Measurements from ENCODE around the gene SPATA46. TPM values are rescaled to one million over a fixed set of nuclear protein-coding genes. Genes with fewer than 3 reads are reported as not detected.

The SPATA46 gene
- total RNA-seq, 1 donor from 2014 or later = not detected

- ATAC-seq = no peak
- intact Hi-C loops (cut with DNase I) = no loop called here
- DNase-seq (ENCODE audit: missing footprints) = no peak
These were observed 19.7 kb upstream of the SPATA46 start for GRCh38 chr1:162396201-162396906.

GRCh38 chr1:162391790-162392563 is 15.3 kb upstream of the SPATA46 start:
- intact Hi-C loops (cut with DNase I) = loop anchor here (2.0 kb wide), 1 partner anchor 335 kb away; no protein-coding TSS in a partner anchor
- DNase-seq (ENCODE audit: missing footprints) = no peak
- ATAC-seq = no peak

DNA sequence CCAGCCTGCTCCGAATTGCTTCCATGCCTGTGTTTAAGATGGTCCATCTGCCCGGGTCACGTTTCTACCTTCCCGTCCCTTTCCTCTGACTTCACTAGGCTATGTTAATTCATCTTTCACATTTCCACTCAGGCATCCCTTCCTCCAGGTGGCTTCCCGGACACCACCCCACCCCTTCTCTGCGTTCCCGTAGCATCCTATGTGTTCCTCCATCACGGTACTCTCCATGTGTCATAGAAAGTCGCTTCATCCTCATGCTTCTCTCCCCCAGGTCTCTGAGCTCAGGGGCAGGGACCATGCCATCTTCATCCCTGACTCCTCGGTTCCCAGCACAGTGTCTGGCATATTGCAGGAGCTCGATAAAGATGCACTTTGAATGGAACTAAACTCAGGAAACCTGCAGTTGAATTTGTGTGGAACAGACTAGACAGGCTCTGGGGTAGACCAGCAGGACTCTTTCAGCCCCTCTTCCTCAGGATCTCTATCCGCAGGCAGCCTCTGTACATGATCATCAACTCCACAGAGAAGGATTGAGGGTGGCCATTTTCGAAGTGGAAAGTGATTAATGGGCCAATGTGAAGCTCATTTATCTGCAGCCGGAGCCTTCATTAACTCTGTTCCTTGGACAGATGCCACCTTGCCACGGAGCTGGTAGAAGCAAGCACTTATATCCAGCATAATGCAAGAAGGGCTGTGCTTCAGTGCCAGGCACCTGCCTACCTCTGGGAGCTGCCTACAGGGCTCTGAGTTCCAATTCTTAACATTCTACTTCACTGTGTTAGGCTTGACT is 13.9 kb upstream of the SPATA46 start:
- DNase-seq (ENCODE audit: missing footprints) (no peak), ATAC-seq (no peak)
- intact Hi-C loops (cut with DNase I) = loop anchor here (2.0 kb wide), 1 partner anchor 334 kb away; no protein-coding TSS in a partner anchor

DNA sequence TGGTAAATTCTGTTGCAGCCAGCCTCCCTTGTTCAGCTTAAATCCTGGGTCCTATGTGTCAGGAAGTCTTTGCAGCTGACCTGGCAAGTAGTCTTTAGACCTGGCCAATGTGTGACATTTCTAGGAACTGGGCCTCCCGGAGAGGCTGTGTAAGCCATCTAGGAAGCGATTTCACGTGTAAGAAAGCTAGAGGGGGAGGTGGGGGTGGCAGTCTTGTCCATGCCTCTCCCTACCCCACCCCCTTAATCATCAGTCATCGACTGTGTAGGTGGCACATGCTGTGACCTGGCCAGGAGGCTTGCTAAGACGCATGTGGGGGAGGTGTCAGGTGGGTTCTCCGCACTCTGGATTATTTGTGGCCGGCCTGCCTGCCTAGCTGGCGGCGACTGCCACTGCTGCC is 13.3 kb upstream of the SPATA46 start:
- ATAC-seq (no peak), DNase-seq (ENCODE audit: missing footprints) (no peak)
- intact Hi-C loops (cut with DNase I) = loop anchor here (2.0 to 5.0 kb wide), 2 partner anchors 113 to 333 kb away; no protein-coding TSS in a partner anchor

DNA sequence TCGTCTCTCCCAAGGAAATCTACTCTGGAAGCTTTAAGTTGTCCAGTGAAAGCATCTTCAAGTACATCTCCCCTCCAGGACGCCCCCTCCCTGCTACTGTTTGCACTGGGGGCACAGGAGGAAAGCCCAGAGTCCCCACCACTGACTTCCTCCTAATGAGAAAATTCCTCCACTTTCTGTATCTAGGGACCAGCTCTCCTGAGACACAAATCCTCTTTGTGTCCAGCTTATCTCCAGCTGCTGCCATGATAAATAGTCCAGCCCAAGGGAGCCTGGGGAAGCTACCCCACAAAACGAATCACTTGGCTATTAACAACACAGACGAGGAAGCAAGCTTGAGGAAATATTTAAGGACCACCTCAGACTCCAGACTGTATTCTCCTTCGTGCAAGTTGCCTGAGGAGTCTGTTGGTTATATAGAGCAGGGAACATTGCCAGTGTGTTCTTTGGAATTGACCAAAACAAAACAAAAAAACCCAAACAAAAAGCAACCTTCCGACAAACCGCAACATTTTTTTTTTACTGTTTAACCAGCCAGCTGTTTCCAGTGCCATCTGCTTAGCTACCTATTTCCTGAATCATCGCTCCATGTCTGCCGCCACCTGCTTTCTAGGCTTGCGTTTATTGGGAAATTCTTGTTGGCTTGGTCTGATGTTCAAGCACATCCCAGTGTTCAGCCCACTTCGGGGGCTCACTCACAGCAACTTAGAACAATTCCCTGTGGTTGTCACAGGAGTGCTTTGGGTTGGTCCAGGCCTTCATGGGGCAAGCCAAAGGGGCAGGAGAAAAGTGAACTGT is 12.6 kb upstream of the SPATA46 start:
- no peak for DNase-seq (ENCODE audit: missing footprints)
- intact Hi-C loops (cut with DNase I) = loop anchor here (5.0 kb wide), 1 partner anchor 112 kb away; no protein-coding TSS in a partner anchor
- no peak for ATAC-seq

GRCh38 chr1:162388615-162389014 is 12.0 kb upstream of the SPATA46 start:
- ATAC-seq = no peak
- no peak for DNase-seq (ENCODE audit: missing footprints)
- intact Hi-C loops (cut with DNase I) = loop anchor here (5.0 kb wide), 1 partner anchor 111 kb away; no protein-coding TSS in a partner anchor

DNA sequence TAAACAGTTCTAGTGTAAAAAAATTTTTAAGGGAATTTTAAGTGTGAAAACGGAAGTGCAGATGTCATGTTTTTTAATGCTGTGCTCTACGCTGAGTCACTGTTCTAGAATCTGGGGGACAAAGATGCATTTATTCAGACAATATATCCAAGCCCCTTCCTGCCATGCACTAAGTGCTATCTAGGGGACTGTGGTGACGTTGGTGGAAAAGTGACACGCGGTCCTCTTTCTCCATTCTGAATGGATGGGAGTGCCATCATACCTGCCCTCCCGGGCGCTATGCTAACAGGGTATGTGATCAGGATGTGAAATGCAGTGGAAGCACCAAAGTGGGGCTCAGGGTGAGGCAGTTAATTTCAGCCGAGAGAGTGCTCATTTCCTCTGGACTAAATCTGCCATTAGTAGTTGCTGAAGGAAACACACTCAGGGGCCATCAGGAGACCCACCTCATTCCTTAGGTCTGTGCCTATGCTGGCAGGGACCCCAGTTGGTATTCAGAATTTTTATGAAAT is 11.5 kb upstream of the SPATA46 start:
- intact Hi-C loops (cut with DNase I) = loop anchor here (5.0 kb wide), 1 partner anchor 111 kb away; no protein-coding TSS in a partner anchor
- no peak for DNase-seq (ENCODE audit: missing footprints)

GRCh38 chr1:162387226-162388082 is 10.8 kb upstream of the SPATA46 start:
- DNase-seq (ENCODE audit: missing footprints) = no peak
- ATAC-seq = no peak
- intact Hi-C loops (cut with DNase I) = loop anchor here (5.0 kb wide), 1 partner anchor 110 kb away; no protein-coding TSS in a partner anchor

More for the DNA sequence above, 11.5 kb upstream of the SPATA46 start:
- no peak for ATAC-seq

- ATAC-seq = peak; percentile 15
- DNase-seq (ENCODE audit: missing footprints) = no peak
- intact Hi-C loops (cut with DNase I) = loop anchor here (5.0 kb wide), 1 partner anchor 109 kb away; no protein-coding TSS in a partner anchor
These were observed 9.9 kb upstream of the SPATA46 start for GRCh38 chr1:162386292-162387225.

DNA sequence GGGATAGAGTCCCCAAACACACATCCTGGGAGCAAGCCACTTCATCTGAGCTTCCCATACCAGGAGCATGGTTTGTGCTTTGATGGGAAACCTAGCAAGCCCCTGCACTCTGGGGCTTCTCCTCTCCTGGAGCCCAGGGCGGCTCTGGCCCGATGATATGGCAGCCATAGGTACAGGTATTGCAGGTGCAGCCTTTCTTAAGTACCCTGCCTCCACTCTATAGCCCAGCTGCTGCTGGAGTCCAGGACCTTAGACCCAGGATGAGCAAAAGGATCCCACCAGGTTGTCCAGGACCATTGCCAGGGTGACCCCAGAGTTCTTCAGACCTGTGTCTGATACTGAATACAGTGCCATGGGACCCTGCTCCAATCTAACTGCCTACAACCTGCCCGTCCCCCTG is 9.0 kb upstream of the SPATA46 start:
- ATAC-seq (no peak), DNase-seq (ENCODE audit: missing footprints) (no peak)
- intact Hi-C loops (cut with DNase I) = loop anchor here (5.0 kb wide), 1 partner anchor 108 kb away; no protein-coding TSS in a partner anchor

DNA sequence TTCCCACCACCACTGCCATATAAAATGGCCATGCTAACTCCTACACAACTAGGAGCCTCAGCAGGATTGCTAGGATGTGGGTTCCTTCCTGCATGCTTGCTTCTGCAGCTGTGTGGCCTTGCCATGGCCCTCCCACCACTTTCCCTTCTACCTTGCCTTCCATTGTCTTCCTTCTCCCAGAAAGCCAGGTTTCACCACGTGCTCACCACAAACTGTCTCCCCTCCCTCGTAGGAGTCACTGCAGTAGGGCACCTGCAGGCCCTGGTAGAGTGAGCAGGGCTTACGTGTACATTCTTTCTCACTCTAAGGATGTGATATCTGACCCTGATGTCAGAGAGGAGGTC is 8.6 kb upstream of the SPATA46 start:
- intact Hi-C loops (cut with DNase I) = loop anchor here (5.0 kb wide), 1 partner anchor 108 kb away; no protein-coding TSS in a partner anchor
- ATAC-seq = no peak
- no peak for DNase-seq (ENCODE audit: missing footprints)

- DNase-seq (ENCODE audit: missing footprints) (no peak), ATAC-seq (no peak)
- intact Hi-C loops (cut with DNase I) = loop anchor here (5.0 kb wide), 1 partner anchor 107 kb away; no protein-coding TSS in a partner anchor
These were observed 8.1 kb upstream of the SPATA46 start for GRCh38 chr1:162384601-162385279.

- intact Hi-C loops (cut with DNase I) = no loop called here
- ATAC-seq (no peak), DNase-seq (ENCODE audit: missing footprints) (no peak)
These were observed 7.5 kb upstream of the SPATA46 start for GRCh38 chr1:162384116-162384515.

- DNase-seq (ENCODE audit: missing footprints) (no peak), ATAC-seq (no peak)
- intact Hi-C loops (cut with DNase I) = no loop called here
These were observed 6.9 kb upstream of the SPATA46 start for GRCh38 chr1:162383516-162383915.

DNA sequence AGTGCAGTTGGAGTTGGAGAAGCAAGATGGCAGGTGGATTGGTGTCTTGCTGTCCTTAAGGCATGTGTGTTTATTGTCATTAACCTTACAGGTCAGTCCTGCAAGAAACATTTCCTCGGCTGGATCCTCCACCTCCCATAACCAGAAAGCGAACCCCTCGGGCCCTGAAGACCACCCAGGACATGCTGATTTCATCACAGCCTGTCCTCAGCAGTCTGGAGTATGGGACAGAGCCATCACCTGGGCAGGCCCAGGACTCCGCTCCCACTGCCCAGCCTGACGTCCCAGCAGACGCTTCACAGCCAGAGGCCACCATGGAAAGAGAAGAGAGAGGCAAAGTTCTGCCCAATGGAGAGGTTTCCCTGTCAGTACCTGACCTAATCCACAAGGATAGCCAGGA is 6.4 kb upstream of the SPATA46 start:
- intact Hi-C loops (cut with DNase I) = no loop called here
- ATAC-seq (no peak), DNase-seq (ENCODE audit: missing footprints) (no peak)
